SH-SY5Y (cell line): ENCODE data around the gene RAB36.

ENCODE experiments used
- GATA2 ChIP-seq: IDR thresholded peaks from 2 replicates; pipeline ENCODE4 v1.6.1; 2011; ENCODE audit warnings: mild to moderate bottlenecking, low read depth, low read length
- GATA3 ChIP-seq: IDR thresholded peaks from 2 replicates; pipeline ENCODE4 v1.6.1; 2011; ENCODE audit warnings: low read depth, mild to moderate bottlenecking, low read length, moderate library complexity

DNA sequence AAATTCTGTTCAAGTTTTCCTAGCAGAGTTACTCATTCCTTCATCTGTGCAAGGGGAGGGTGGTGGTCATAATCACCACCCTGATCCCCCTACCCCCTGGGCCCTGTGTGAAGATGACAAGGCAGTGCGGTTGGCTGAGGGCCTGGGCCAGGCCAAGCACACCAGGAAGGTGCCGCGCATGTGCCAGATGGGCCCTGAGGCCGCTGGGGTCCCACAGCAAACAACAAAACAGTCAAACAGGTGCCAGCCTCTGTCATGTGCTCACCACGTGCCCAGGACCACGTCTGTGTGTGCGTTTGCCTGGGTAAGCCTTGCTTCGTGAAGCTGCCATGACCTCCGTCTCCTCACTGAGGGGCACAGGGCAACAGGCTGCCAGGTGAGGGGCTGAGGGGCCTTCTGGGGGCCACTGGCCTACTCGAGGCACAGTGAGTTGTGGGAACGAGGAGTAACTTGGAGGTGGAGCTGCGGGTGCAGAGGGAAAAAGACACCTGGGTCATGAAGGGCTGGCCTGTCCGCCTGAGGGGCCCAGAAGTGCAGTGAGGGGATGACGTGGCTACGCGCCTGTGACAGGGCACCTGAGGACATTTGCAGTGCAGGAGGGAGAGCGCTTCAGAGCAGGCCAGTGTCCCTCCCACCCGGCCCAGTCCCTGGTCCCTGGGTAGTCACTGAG is 29.3 kb upstream of the RAB36 start:
- TF ChIP-seq GATA3 = no peak
- TF ChIP-seq GATA2 = no peak
